CD4-positive, CD25-positive, alpha-beta regulatory T cell (primary cell): ENCODE measurements around the gene FYN. TPM values are rescaled to one million over a fixed set of nuclear protein-coding genes. Genes with fewer than 3 reads are reported as not detected.

ENCODE experiments used
- ATAC-seq, 2 donors: fragments of 150-1000 bp; cut with Tn5 transposase; one replicate each; pipeline ENCODE4 v1.10.0; 2021; ENCODE audit warnings: low read depth in 2 of 2, moderate number of reproducible peaks in 2 of 2, moderate library complexity in 1 of 2
- DNase-seq, 3 donors: peaks; one replicate each; pipeline versions ENCODE4 v3.0.0 to v3.0.0-alpha.2; 2012 to 2022; ENCODE audit warnings: mixed read lengths in 1 of 3
- H3K27ac ChIP-seq: one replicate; pipeline ENCODE4 v1.7.0; 2013; ENCODE audit warnings: mild to moderate bottlenecking, low read length; ENCODE audit not compliant: insufficient read depth, poor library complexity, severe bottlenecking
- H3K27me3 ChIP-seq: one replicate; pipeline ENCODE4 v1.7.0; 2013; ENCODE audit warnings: low read length; ENCODE audit not compliant: control insufficient read depth, insufficient read depth
- H3K36me3 ChIP-seq: one replicate; pipeline ENCODE4 v1.7.0; 2013; ENCODE audit warnings: mild to moderate bottlenecking, low read length, moderate library complexity; ENCODE audit not compliant: control insufficient read depth, insufficient read depth
- H3K4me1 ChIP-seq: 2 replicates; pipeline ENCODE4 v1.7.0; 2013; ENCODE audit warnings: mild to moderate bottlenecking, low read length; ENCODE audit not compliant: insufficient read depth, control insufficient read depth, poor library complexity, severe bottlenecking
- H3K4me3 ChIP-seq: one replicate; pipeline ENCODE4 v1.7.0; 2013; ENCODE audit warnings: low read depth, mild to moderate bottlenecking, low read length, moderate library complexity
- H3K9me3 ChIP-seq, 2 experiments: 1 replicate in 1 of 2; 2 replicates in 1 of 2; pipeline ENCODE4 v1.7.0; 2013; ENCODE audit warnings: low read length in 2 of 2, mild to moderate bottlenecking in 1 of 2, moderate library complexity in 1 of 2; ENCODE audit not compliant: control insufficient read depth in 2 of 2
- H3K27ac Mint-ChIP-seq, 3 donors: one replicate each; pipeline ENCODE4 v1.8.0; 2020 to 2022; ENCODE audit warnings: mild to moderate bottlenecking in 3 of 3, mixed read lengths in 3 of 3, moderate library complexity in 2 of 3
- H3K27me3 Mint-ChIP-seq: one replicate; pipeline ENCODE4 v1.8.0; 2022; ENCODE audit warnings: mild to moderate bottlenecking, mixed read lengths
- H3K36me3 Mint-ChIP-seq: one replicate; pipeline ENCODE4 v1.8.0; 2020; ENCODE audit warnings: mixed read lengths
- H3K4me1 Mint-ChIP-seq, 4 donors: one replicate each; pipeline ENCODE4 v1.8.0; 2020 to 2022; ENCODE audit warnings: mixed read lengths in 4 of 4, mild to moderate bottlenecking in 1 of 4
- H3K4me3 Mint-ChIP-seq, 4 donors: one replicate each; pipeline ENCODE4 v1.8.0; 2020 to 2022; ENCODE audit warnings: mild to moderate bottlenecking in 4 of 4, mixed read lengths in 4 of 4, moderate library complexity in 3 of 4
- H3K9me3 Mint-ChIP-seq, 7 donors: one replicate each; pipeline ENCODE4 v1.8.0; 2020 to 2022; ENCODE audit warnings: mixed read lengths in 7 of 7, mild to moderate bottlenecking in 3 of 7, moderate library complexity in 2 of 7
- polyA plus RNA-seq, 4 donors: library from polyadenylated mRNA; unstranded; fragments of 300-500 nt; fragmentation: Illumina TruSeq; gene quantifications; one replicate each; pipeline ENCODE4 v1.2.3, GENCODE V29; 2021
- total RNA-seq: library from RNA; stranded (reverse); gene quantifications from one replicate; pipeline ENCODE4 v1.2.3, GENCODE V29; 2022

The FYN gene
- total and polyA plus RNA-seq, 5 donors from 2014 or later, result 267 to 592 (median 295) TPM

GRCh38 chr6:111752476-111752875 lies 120.8 kb downstream of the FYN start:
- Histone ChIP-seq H3K4me1 (peaks cover 100% of the 10 kb centered on the region), H3K27ac (peak overlapping the region; percentile 98), H3K4me3 (peak overlapping the region; percentile 89), H3K9me3 (no peaks in the 10 kb centered on the region), H3K27me3 (no peaks in the 10 kb centered on the region), H3K36me3 (peaks cover 13% of the 10 kb centered on the region)
- H3K27me3 Mint-ChIP-seq, result no peaks in the 10 kb centered on the region
- H3K36me3 Mint-ChIP-seq, result peaks cover 53% of the 10 kb centered on the region
- no peak for ATAC-seq
- peaks cover 21 to 93% (median 77%) of the 10 kb centered on the region in 4 donors for H3K4me1 Mint-ChIP-seq
- H3K9me3 Mint-ChIP-seq, result no peaks in the 10 kb centered on the region
- peak overlapping the region; percentile 97 to 100 (median 99) for H3K27ac Mint-ChIP-seq
- peak overlapping the region; percentile 84 to 95 (median 94) for H3K4me3 Mint-ChIP-seq
- DNase-seq, result no peak

- Mint-ChIP-seq H3K36me3 (peaks cover 58% of the 10 kb centered on the region), H3K27me3 (no peaks in the 10 kb centered on the region), H3K9me3 (no peaks in the 10 kb centered on the region), H3K4me3 (peak overlapping the region; percentile 74 to 88 (median 81)), H3K27ac (peak overlapping the region; percentile 97 to 100 (median 99)), H3K4me1 (peaks cover 25 to 96% (median 83%) of the 10 kb centered on the region in 4 donors)
- peaks cover 16% of the 10 kb centered on the region for H3K36me3 ChIP-seq
- no peaks in the 10 kb centered on the region for H3K9me3 ChIP-seq
- peak overlapping the region; percentile 98 for H3K27ac ChIP-seq
- peak; percentile 92 to 94 for ATAC-seq
- peak overlapping the region; percentile 89 for H3K4me3 ChIP-seq
- DNase-seq, result peak; percentile 52 to 89 (median 81)
- no peaks in the 10 kb centered on the region for H3K27me3 ChIP-seq
- peaks cover 100% of the 10 kb centered on the region for H3K4me1 ChIP-seq
Observed at GRCh38 chr6:111750753-111751673, 122.2 kb downstream of the FYN start.

- H3K9me3 ChIP-seq, result no peaks in the 10 kb centered on the region
- DNase-seq (no peak), ATAC-seq (no peak)
- H3K27ac ChIP-seq, result peak overlapping the region; percentile 98
- no peaks in the 10 kb centered on the region for H3K27me3 Mint-ChIP-seq
- H3K4me1 ChIP-seq, result peaks cover 100% of the 10 kb centered on the region
- peak overlapping the region; percentile 74 to 88 (median 81) for H3K4me3 Mint-ChIP-seq
- no peaks in the 10 kb centered on the region for H3K27me3 ChIP-seq
- peak overlapping the region; percentile 97 to 100 (median 99) for H3K27ac Mint-ChIP-seq
- peaks cover 22% of the 10 kb centered on the region for H3K36me3 ChIP-seq
- H3K36me3 Mint-ChIP-seq, result peaks cover 55% of the 10 kb centered on the region
- H3K9me3 Mint-ChIP-seq, result no peaks in the 10 kb centered on the region
- H3K4me1 Mint-ChIP-seq, result peaks cover 25 to 96% (median 85%) of the 10 kb centered on the region in 4 donors
- H3K4me3 ChIP-seq, result peak overlapping the region; percentile 89
Observed at GRCh38 chr6:111750153-111750552, 123.1 kb downstream of the FYN start.

- H3K4me1 ChIP-seq, result peaks cover 84% of the 10 kb centered on the region
- peak overlapping the region; percentile 74 for H3K27ac ChIP-seq
- Mint-ChIP-seq H3K4me3 (peak overlapping the region; percentile 69 to 78 (median 72)), H3K4me1 (peaks cover 33 to 96% (median 83%) of the 10 kb centered on the region in 4 donors), H3K36me3 (peaks cover 51% of the 10 kb centered on the region), H3K27ac (peak overlapping the region; percentile 76 to 94 (median 89)), H3K9me3 (no peaks in the 10 kb centered on the region), H3K27me3 (no peaks in the 10 kb centered on the region)
- H3K27me3 ChIP-seq, result no peaks in the 10 kb centered on the region
- peak overlapping the region; percentile 58 for H3K4me3 ChIP-seq
- DNase-seq, result no peak
- H3K9me3 ChIP-seq, result no peaks in the 10 kb centered on the region
- no peak for ATAC-seq
- peaks cover 17% of the 10 kb centered on the region for H3K36me3 ChIP-seq
Observed at GRCh38 chr6:111748231-111748647, 125.0 kb downstream of the FYN start.

- peak overlapping the region; percentile 58 for H3K4me3 ChIP-seq
- H3K27me3 Mint-ChIP-seq, result no peaks in the 10 kb centered on the region
- no peaks in the 10 kb centered on the region for H3K9me3 ChIP-seq
- H3K36me3 ChIP-seq, result peaks cover 17% of the 10 kb centered on the region
- peak overlapping the region; percentile 76 to 94 (median 89) for H3K27ac Mint-ChIP-seq
- peaks cover 48% of the 10 kb centered on the region for H3K36me3 Mint-ChIP-seq
- H3K27me3 ChIP-seq, result no peaks in the 10 kb centered on the region
- no peaks in the 10 kb centered on the region for H3K9me3 Mint-ChIP-seq
- ATAC-seq (no peak), DNase-seq (no peak)
- peaks cover 29 to 96% (median 81%) of the 10 kb centered on the region in 4 donors for H3K4me1 Mint-ChIP-seq
- H3K4me1 ChIP-seq, result peaks cover 80% of the 10 kb centered on the region
- peak overlapping the region; percentile 74 for H3K27ac ChIP-seq
- H3K4me3 Mint-ChIP-seq, result peak overlapping the region; percentile 69 to 78 (median 72)
Observed at GRCh38 chr6:111747829-111748228, 125.4 kb downstream of the FYN start.

- ATAC-seq (peak in 1 of 2 donors; percentile 36), DNase-seq (peak in 1 of 3 donors; percentile 53)
- no peaks in the 10 kb centered on the region for H3K9me3 ChIP-seq
- Mint-ChIP-seq H3K4me3 (peak overlapping the region; percentile 69 to 78 (median 72)), H3K27ac (peak overlapping the region; percentile 76 to 94 (median 89)), H3K36me3 (peaks cover 48% of the 10 kb centered on the region), H3K9me3 (no peaks in the 10 kb centered on the region), H3K27me3 (no peaks in the 10 kb centered on the region), H3K4me1 (peaks cover 28 to 96% (median 82%) of the 10 kb centered on the region in 4 donors)
- peak overlapping the region; percentile 74 for H3K27ac ChIP-seq
- H3K4me1 ChIP-seq, result peaks cover 78% of the 10 kb centered on the region
- H3K36me3 ChIP-seq, result peaks cover 17% of the 10 kb centered on the region
- H3K4me3 ChIP-seq, result peak overlapping the region; percentile 58
- no peaks in the 10 kb centered on the region for H3K27me3 ChIP-seq
Observed at GRCh38 chr6:111747396-111747795, 125.9 kb downstream of the FYN start.

- ATAC-seq, result no peak
- H3K27ac Mint-ChIP-seq, result peak overlapping the region; percentile 76 to 94 (median 89)
- Histone ChIP-seq H3K27me3 (no peaks in the 10 kb centered on the region), H3K4me3 (peak overlapping the region; percentile 58), H3K9me3 (no peaks in the 10 kb centered on the region), H3K36me3 (peaks cover 17% of the 10 kb centered on the region), H3K27ac (peak overlapping the region; percentile 74), H3K4me1 (peaks cover 78% of the 10 kb centered on the region)
- H3K9me3 Mint-ChIP-seq, result no peaks in the 10 kb centered on the region
- peaks cover 28 to 96% (median 82%) of the 10 kb centered on the region in 4 donors for H3K4me1 Mint-ChIP-seq
- no peak for DNase-seq
- peak overlapping the region; percentile 69 to 78 (median 72) for H3K4me3 Mint-ChIP-seq
- peaks cover 44% of the 10 kb centered on the region for H3K36me3 Mint-ChIP-seq
- H3K27me3 Mint-ChIP-seq, result no peaks in the 10 kb centered on the region
Observed at GRCh38 chr6:111746983-111747382, 126.3 kb downstream of the FYN start.
